ENCODE data around the gene DNAJC30. TPM values are rescaled to one million over a fixed set of nuclear protein-coding genes. Genes with fewer than 3 reads are reported as not detected.

The DNAJC30 gene
- total RNA-seq (2014; rRNA removed; shearing (Covaris generic)) (1.3 and 2.8 TPM in 2 replicates), polyA plus RNA-seq (2016; fragmentation: Nextera tagmentation; extraction: Ambion mirVana) (5.2 and 5.6 TPM in 2 replicates)
- long read RNA-seq, transcript DNAJC30-201 (1 exons, 2,485 nt), result major isoform, 10 of 10 reads
- long read RNA-seq, partial matches to known transcripts, result 0 of 10 reads
- long read RNA-seq, other reads (novel, unspliced or antisense), result 0 of 10 reads

GRCh38 chr7:73683056-73683787 lies at the start of gene DNAJC30, which contains the start of gene BUD23:
Gene DNAJC30, minus strand, starts transcription at chr7:73683453. Its CDS starts 30 bp downstream, at chr7:73683423.
Gene BUD23, plus strand, starts transcription at chr7:73683597. Its CDS starts 29 bp downstream, at chr7:73683626.
- no peaks in the 10 kb centered on the region for H3K27me3 ChIP-seq (ENCODE audit: insufficient read depth)
- DNase-seq (ENCODE audit: low spot score) (peak; percentile 97), ATAC-seq (peak; percentile 91)
- Mint-ChIP-seq H3K4me3 (peak within 1 kb of the TSS; percentile 95), H3K27me3 (ENCODE audit: insufficient read depth, low read depth, poor library complexity) (peaks cover 11% of the 10 kb centered on the region), H3K4me1 (peaks cover 17% of the 10 kb centered on the region), H3K27ac (peak within 1 kb of the TSS; percentile 98), H3K9me3 (no peaks in the 10 kb centered on the region; the same call in 2 of the 3 replicates), H3K36me3 (ENCODE audit: low read depth) (peaks cover 30% of the 10 kb centered on the region)
- H3K4me3 ChIP-seq, result peak within 1 kb of the TSS; percentile 100
- peak within 1 kb of the TSS; percentile 94 for H3K27ac ChIP-seq (ENCODE audit: low read depth)
- H3F3A ChIP-seq (replicated peaks; ENCODE audit: low read depth), result no peaks in the 10 kb centered on the region
- H2AFZ ChIP-seq, result peak within 1 kb of the TSS; percentile 98
- peaks cover 14% of the 10 kb centered on the region for H4K20me1 ChIP-seq (replicated peaks; ENCODE audit: insufficient read depth)
- TF ChIP-seq ZNF462 (CRISPR knock-in tag; IDR thresholded peaks at IDR 0.05) (no peak), ETS1 (IDR thresholded peaks at IDR 0.05) (0 out of 2 replicates have a peak, but pooled peaks have one; percentile 29), ZNF114 (CRISPR knock-in tag; IDR thresholded peaks at IDR 0.05) (no peak), CREB1 (CRISPR knock-in tag; IDR thresholded peaks at IDR 0.05; ENCODE audit: low read depth) (peak; percentile 97), NANOG (IDR thresholded peaks at IDR 0.05; ENCODE audit: borderline replicate concordance) (no peak), ZNF331 (CRISPR knock-in tag; IDR thresholded peaks at IDR 0.05; ENCODE audit: low read depth) (no peak), EZH2phosphoT487 (IDR thresholded peaks at IDR 0.05; ENCODE audit: unreplicated experiment) (no peak), REST (IDR thresholded peaks at IDR 0.05; ENCODE audit: unreplicated experiment) (no peak), JUNB (IDR thresholded peaks at IDR 0.05; ENCODE audit: unreplicated experiment) (no peak), POLR2AphosphoS5 (IDR thresholded peaks at IDR 0.05; ENCODE audit: low read depth) (peak; percentile 73), STAT1 (IDR thresholded peaks at IDR 0.05; ENCODE audit: unreplicated experiment) (no peak), EZH2 (IDR thresholded peaks at IDR 0.05; ENCODE audit: low read depth, unreplicated experiment) (no peak), CTCF (conservative IDR thresholded peaks at IDR 0.05; ENCODE audit: low read depth in 2 of 2) (no peak)
- H3K4me1 ChIP-seq (ENCODE audit: insufficient read depth), result peaks cover 9% of the 10 kb centered on the region
- H3K36me3 ChIP-seq (ENCODE audit: insufficient read depth), result peaks cover 13% of the 10 kb centered on the region
- no peaks in the 10 kb centered on the region for H3K9me2 ChIP-seq (ENCODE audit: insufficient read depth)
- H3K4me2 ChIP-seq, result peak within 1 kb of the TSS; percentile 99
- H3K79me2 ChIP-seq (replicated peaks; ENCODE audit: insufficient read depth), result peaks cover 83% of the 10 kb centered on the region
